RPMI7951 (cell line): ENCODE results near the gene LRCH1. TPM values are rescaled to one million over a fixed set of nuclear protein-coding genes. Genes with fewer than 3 reads are reported as not detected.
"Not testable (repeated sequence)": the region's sequence is repeated elsewhere in the genome, so short reads cannot be mapped to it uniquely, and the experiment has no call there.

Experiments used
- DNase-seq: peaks from one replicate; pipeline ENCODE4 v3.0.0-alpha.2; 2012; ENCODE audit warnings: low read depth
- total RNA-seq: library from RNA; depleted of rRNA; stranded (reverse); fragments of >200 nt; shearing (Covaris generic); gene quantifications from 2 replicates; pipeline ENCODE4 v1.2.3, GENCODE V29; 2014; rRNA removed

The LRCH1 gene, protein sequence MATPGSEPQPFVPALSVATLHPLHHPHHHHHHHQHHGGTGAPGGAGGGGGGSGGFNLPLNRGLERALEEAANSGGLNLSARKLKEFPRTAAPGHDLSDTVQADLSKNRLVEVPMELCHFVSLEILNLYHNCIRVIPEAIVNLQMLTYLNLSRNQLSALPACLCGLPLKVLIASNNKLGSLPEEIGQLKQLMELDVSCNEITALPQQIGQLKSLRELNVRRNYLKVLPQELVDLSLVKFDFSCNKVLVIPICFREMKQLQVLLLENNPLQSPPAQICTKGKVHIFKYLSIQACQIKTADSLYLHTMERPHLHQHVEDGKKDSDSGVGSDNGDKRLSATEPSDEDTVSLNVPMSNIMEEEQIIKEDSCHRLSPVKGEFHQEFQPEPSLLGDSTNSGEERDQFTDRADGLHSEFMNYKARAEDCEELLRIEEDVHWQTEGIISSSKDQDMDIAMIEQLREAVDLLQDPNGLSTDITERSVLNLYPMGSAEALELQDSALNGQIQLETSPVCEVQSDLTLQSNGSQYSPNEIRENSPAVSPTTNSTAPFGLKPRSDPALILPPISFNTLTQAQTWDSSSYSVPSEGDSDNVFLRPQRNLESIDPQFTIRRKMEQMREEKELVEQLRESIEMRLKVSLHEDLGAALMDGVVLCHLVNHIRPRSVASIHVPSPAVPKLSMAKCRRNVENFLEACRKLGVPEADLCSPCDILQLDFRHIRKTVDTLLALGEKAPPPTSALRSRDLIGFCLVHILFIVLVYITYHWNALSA
- 5.8 TPM in 2 replicates for total RNA-seq

DNA sequence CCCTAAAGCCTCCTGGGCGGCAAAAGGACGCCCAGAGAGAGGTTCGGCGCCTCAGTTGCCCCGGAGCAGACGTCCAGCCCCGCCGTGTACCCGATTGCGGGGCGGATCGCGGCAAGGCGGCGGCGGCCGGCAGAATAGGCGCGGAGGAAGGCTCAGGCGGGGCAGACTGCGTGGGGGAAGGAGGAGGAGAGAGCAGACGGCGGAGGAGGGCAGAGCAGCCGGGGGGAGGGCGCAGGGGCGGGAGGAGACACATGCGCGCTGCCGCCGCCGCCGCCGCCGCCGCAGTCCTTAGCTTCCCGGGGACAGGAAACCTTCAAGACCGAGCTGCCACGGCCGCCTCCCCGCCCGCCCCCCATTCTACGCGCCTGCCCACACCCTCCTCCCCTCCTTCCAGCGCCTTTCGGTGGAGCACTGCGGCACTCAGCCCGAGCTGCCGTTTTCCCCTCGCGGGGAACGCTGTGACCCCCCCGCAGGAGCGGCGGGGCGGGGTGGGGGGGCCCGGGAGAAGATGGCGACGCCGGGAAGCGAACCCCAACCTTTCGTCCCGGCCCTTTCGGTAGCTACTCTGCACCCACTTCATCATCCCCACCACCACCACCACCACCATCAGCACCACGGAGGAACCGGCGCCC, at the start of gene LRCH1:
Gene LRCH1, plus strand, starts transcription at position 282 of the 632 bp plus-strand sequence. Its CDS starts 227 bp downstream, at position 509.
- DNase-seq = peak; percentile 89

DNA sequence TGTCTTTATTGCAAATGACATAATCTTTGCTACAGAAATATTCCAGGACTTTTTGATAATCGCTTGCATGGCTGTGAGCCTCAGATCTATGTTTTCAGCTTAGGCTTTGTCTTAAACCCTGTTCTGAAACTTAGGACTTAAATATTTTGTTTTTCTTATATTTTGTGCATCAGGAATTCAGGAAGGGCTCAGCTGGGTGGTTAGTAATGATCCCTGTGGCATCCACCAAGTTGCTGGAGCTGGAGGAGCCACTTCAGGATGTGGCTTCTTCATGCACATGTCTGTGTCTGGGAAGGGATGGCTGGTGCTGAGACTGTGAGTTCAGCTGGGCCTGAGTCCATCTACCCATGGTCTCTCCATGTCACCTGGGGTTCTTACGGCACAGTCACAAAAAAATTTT, 48.9 kb upstream of the LRCH1 start:
- no peak for DNase-seq

- DNase-seq = peak; percentile 25
Observed at GRCh38 chr13:46507981-46508380, 45.0 kb upstream of the LRCH1 start.

DNA sequence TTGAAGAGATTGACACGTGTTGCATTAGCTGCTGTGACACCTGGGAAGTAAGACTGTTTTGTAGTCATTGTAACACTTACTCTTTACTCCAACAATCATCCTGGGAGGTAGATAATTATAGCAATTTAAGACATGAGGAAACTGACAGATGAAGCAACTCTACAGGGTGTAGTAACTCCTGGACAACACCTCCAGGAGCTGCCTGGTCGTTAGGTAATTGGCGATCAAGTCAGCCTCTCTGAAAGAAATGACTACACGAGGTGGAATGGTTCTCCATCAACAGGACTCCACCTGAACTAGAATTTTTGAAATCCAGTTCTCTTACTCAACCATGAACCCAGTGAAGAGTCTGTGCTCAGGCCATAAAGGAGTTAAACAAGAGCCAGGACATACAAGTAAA, 43.0 kb upstream of the LRCH1 start:
- no peak for DNase-seq

- DNase-seq = no peak
Observed at GRCh38 chr13:46515803-46516202, 37.2 kb upstream of the LRCH1 start.

GRCh38 chr13:46516599-46517338, 36.2 kb upstream of the LRCH1 start:
- no peak for DNase-seq

- not testable (repeated sequence) for DNase-seq
Observed at GRCh38 chr13:46517748-46518147, 35.2 kb upstream of the LRCH1 start.

DNA sequence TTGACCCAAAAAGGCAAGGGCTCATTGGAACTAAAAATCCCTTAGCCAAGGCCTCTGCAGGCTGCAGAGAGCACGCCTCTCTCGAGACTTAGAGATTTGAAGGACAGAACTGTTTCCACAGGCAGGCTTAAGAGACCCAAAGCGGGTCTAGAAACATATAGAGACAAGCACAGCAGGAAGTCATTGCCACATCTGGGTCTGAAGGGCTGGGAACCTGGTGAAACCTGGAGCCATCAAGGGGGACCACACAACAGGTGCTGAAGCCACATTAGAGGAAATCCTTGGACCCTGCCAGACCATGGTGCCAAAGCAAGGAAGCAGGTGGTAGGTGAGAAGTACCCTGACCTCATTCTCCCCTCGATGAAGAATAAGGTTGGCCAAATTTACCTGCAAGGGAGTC, 33.8 kb upstream of the LRCH1 start:
- no peak for DNase-seq

GRCh38 chr13:46520166-46520565, 32.8 kb upstream of the LRCH1 start:
- DNase-seq = no peak

DNA sequence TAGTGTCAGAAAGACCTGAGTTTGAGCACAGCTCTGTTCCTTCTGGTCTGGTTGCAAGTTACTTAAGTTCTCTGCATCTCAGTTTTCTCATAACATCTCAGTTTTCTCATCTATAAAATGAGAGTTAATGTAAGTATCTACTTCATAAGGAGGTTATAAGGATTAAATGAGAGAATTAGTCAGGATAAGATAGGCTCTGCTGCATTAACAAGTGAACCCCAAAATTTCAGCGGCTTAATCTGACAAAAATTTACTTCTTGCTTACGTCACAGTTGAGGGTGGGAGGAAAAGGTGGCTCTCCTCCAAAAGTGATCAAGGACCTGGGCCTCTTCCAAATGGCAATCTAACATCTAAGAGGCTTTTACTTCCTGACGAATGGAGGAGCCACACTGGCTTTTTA, 31.5 kb upstream of the LRCH1 start:
- DNase-seq = no peak

DNA sequence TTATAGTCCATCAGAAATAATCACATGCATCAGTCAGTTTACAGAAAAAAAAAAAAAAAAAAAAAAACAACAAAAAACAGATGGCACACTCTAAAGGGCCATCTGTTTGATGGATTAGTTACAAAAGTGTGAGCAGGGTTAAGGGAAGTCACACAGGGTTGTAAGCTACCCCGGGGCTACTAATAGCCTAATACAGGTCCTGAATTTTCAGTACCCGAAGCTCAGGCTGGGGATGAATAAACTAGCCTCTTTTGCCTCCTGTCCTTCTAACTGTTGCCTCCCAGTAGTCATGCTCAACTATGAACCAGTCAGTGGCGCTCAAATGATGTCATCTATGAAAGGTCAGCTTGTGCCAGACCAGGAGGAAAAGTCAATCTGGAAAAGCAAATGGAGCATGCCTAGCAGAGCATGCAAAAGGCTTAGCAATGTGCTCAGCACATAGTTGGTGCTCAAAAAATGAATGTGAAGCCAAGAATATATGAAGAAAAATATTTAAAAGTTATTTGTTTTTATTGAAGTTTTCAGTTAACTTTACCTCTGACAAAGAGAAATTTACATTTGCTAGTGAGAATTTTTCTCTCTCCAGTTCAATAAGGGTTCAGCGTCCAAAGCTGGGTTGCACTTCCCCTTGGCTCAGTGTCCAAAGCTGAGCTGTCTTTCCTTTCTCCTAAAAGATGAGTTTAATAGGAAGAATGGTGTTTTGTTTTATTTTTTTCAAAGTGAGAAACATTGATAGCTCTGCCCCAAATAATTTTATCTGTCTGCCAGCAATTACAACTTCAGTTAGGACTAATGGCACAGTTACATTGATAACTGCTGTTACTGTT, 30.8 kb upstream of the LRCH1 start:
- DNase-seq = no peak

DNA sequence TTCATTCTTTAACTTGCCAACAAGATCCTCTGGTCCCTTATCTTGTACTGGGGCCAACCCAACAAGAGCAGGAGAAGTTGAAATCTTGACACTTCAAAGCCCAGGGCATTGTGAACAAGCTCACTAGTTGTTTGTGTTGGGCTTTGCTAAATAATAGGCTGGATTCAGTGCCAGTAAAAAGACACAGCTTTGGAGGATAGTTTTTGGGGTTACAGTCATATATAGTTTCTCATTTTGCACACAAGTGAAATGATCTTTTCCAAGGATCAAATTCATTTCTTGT, 30.3 kb upstream of the LRCH1 start:
- no peak for DNase-seq

DNA sequence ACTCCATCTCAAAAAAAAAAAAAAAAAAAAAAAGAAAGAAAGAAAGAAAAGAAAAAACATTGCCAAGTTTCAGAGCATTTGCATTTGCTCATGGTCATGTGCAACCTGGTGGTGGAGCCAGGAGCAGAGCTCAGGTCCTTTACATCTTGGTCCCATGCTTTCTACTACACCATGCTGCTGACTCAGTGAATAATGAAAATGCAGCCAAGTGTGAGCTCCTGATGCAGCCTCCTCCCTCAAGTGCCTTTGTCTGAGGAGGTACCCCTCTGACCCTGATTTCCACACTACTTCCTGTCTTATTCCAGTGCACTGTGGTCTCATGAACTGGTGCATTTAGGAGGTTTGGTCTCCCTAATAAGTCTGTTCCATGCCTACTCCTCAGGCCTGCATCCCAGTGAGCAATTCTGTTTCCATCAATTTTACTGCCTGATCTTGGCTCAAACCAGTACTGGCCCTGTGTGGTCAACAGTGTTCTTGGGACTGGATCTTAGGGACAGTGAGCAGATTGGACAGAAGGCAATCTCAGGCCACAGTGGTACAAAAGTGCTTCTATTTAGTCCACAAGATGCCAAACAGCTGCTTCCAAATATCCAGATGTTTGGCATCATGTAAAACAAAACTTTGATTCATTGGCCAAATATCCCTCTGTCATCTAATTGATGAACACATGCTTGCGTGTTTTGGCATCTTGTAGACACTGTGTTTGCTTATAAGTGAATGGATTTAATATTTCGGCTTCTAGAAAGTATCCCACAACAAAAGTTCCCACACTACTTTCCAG, 28.8 kb upstream of the LRCH1 start:
- DNase-seq = peak; percentile 16

DNA sequence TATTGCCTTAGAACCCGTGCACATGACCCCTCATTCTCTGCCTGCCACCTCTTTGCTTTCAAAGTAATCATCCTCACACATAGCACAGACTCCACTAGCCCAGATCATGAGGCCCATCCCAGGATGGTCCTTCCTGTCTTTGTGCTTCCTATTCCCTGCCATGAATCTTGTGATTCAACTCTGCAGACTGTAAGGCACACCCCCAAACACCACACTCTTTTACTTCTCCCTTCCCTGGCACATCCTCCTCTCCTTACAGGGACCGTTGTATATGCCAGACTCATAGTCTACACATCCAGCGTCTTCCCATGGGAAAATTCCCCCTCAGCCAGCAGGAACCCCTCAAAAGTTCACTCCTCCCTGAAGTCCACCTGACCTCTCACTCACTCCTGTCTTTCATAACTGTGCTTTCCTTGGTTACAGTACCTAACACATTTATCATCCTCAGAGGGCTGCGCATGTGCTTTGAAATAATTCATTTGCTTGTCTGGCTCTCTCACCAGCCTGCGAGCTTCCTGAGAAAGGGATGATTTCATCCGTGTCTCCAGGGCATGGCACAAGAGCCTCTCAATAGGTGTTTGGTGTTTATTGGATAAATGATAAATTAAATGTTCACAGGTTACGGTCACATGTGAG, 26.8 kb upstream of the LRCH1 start:
- no peak for DNase-seq

DNA sequence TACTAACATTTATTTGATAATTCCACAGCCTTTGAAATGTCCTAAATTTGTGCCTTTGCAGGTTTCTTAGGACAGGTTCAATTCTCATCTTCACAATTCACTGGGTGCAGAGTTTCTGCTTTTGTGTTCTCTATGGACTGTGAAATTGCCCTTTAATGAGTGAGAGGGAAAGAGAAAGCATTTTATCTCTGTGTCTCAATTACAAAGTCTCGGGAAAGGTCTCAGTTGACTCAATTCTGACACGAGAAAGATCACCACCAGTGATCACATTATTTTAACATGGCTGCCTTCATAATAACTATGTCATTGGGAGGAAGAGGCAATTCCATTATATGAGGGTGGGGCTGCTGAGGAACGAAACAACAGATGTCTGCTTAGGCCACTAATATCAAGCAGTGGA, 26.2 kb upstream of the LRCH1 start:
- no peak for DNase-seq

GRCh38 chr13:46527237-46527636, 25.7 kb upstream of the LRCH1 start:
- DNase-seq = no peak

GRCh38 chr13:46529216-46529919, 23.6 kb upstream of the LRCH1 start:
- no peak for DNase-seq

DNA sequence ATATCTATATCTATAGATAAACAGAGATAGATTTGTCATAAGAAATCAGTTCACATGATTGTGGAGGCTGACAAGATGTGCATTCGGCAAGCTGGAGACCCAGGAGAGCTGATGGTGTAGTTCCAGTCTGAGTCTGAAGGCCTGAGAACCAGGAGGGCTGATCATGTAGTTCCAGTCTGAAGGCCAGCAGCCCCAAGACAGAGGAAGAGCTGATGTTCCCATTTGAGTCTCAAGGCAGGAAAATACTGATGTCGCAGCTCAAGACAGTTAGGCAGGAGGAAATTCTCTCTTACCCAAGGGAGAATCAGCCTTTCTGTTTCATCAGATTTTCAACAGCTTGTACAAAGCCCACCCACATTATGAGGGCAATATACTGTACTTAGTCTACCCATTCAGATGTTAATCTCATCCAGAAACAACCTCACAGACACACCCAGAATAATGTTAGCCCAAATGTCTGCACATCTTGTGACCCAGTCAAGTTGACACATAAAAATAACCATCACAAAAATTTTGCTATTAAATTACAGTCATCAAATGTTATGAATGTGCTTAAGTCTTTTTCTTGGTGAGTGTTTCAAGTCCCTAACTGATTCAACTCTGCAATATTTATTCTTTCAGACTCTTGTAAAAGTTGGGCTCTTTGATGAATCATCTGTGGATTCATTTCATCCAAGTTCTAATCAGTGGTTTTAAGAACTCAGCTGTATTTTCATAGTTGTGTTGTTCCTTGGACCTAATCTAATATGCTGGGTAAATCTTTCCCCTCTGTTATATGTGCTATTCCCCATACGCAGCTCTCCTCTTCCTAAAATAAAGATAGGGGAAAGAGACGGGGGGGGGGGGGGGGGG, 22.7 kb upstream of the LRCH1 start:
- DNase-seq = peak; percentile 18
